Left ventricle myocardium inferior (tissue), 1 donor: Measurements from ENCODE around the gene ARL14. TPM values are rescaled to one million over a fixed set of nuclear protein-coding genes. Genes with fewer than 3 reads are reported as not detected.

ENCODE experiments used
- DNase-seq: peaks from one replicate; pipeline ENCODE4 v3.0.0-alpha.2; 2020
- H3K27ac ChIP-seq: fragments of 200-600 bp; replicated peaks from 2 replicates; pipeline ENCODE4 v1.8.0; 2021
- H3K27me3 ChIP-seq: fragments of 200-600 bp; 2 replicates; pipeline ENCODE4 v1.8.0; 2021; ENCODE audit warnings: low read depth
- H3K36me3 ChIP-seq: fragments of 200-600 bp; 2 replicates; pipeline ENCODE4 v1.8.0; 2021
- H3K4me1 ChIP-seq: fragments of 200-600 bp; 2 replicates; pipeline ENCODE4 v1.8.0; 2021
- H3K4me3 ChIP-seq: fragments of 200-600 bp; 2 replicates; pipeline ENCODE4 v1.8.0; 2021; ENCODE audit warnings: mild to moderate bottlenecking, moderate library complexity
- H3K9me3 ChIP-seq: fragments of 200-600 bp; replicated peaks from 2 replicates; pipeline ENCODE4 v1.8.0; 2021
- intact Hi-C: fragments of 100-400 bp; cut with micrococcal nuclease; formaldehyde crosslinking; loops from one replicate; pipeline ENCODE4 v1.11.0; 2022
- total RNA-seq: library from RNA; stranded (reverse); fragmentation: NEBNext Ultra II Directional; extraction: Animal tissue kit (Norgen Biotek cat#: 25700); gene quantifications from one replicate; pipeline ENCODE4 v1.2.1, GENCODE V29; 2021
- TF ChIP-seq, protein P1 (sequence below): fragments of 200-600 bp; IDR thresholded peaks from 2 replicates; pipeline ENCODE4 v1.8.0; 2021; ENCODE audit warnings: antibody characterized with exemption, mild to moderate bottlenecking, borderline replicate concordance
- donor health status: DM: no; HTN: yes; CAD: no; lungs with severe emphysema.

ARL14 gene
- total RNA-seq, 1 donor from 2014 or later: not detected

DNA sequence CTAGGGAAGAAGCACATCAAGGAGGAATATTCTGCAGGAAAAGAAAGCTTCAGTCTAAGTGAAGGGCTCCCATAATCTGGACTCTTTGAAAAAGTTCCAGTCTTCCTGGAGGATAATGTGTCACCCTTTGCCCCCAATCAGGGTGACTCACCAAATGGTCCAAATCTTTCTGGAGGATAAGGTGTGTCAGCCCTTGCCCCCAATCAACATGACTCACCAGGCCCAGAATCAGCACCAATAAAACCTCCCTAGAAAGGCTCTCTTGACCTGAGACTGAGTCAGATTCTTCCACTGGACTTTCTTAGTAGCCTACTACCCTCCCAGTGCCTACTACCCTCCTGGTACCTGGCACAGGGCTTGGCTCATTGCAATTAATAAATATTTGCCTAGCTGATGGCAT, 9.5 kb upstream of the ARL14 start:
- intact Hi-C loops: no loop called here
- Histone ChIP-seq H3K27ac (no peak overlapping the region), H3K4me3 (no peak overlapping the region), H3K27me3 (no peaks in the 10 kb centered on the region), H3K36me3 (no peaks in the 10 kb centered on the region), H3K4me1 (no peaks in the 10 kb centered on the region), H3K9me3 (no peaks in the 10 kb centered on the region)
- TF ChIP-seq, protein P1, sequence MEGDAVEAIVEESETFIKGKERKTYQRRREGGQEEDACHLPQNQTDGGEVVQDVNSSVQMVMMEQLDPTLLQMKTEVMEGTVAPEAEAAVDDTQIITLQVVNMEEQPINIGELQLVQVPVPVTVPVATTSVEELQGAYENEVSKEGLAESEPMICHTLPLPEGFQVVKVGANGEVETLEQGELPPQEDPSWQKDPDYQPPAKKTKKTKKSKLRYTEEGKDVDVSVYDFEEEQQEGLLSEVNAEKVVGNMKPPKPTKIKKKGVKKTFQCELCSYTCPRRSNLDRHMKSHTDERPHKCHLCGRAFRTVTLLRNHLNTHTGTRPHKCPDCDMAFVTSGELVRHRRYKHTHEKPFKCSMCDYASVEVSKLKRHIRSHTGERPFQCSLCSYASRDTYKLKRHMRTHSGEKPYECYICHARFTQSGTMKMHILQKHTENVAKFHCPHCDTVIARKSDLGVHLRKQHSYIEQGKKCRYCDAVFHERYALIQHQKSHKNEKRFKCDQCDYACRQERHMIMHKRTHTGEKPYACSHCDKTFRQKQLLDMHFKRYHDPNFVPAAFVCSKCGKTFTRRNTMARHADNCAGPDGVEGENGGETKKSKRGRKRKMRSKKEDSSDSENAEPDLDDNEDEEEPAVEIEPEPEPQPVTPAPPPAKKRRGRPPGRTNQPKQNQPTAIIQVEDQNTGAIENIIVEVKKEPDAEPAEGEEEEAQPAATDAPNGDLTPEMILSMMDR: no peak
- no peak for DNase-seq

DNA sequence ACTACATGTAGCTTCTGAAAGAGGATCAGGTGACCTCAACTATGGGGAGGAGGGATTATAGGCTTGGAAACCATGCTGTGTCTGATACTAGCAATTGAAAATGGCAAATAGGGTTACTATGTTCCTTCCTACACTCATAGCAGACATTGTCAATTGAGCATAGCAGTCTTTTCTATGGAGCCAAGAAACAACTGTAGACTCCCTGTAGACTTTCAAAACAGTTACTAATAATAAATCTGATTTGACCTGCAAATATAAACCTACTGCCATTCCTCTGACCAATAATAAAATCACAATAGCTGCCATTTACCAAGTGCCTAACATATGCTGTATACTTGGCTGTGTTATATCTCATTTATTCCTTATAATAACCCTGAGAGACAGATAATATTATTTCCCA, 8.5 kb upstream of the ARL14 start:
- Histone ChIP-seq H3K9me3 (no peaks in the 10 kb centered on the region), H3K27ac (no peak overlapping the region), H3K4me3 (no peak overlapping the region), H3K36me3 (no peaks in the 10 kb centered on the region), H3K27me3 (no peaks in the 10 kb centered on the region), H3K4me1 (no peaks in the 10 kb centered on the region)
- no peak for DNase-seq
- intact Hi-C loops: no loop called here
- TF ChIP-seq, protein P1: no peak

DNA sequence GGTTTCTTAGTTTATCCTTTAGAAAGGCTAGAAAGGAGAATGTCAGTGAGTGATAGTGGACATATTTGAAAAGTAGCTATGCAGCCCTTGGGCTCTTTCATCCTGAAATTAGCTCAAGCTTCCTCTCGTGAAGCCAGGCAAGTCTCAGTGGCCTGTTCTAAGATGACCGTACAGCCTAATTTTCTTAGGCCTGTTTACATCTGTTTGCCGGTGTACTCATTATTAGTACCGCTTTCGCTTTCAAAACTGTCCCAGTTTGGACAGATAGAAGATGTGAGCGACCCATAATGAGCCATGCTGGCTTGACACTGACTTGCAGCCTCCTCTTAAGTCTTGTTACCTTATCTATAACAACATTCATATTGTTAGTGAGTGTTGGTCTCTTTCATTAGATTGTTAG, 5.7 kb upstream of the ARL14 start:
- TF ChIP-seq, protein P1: no peak
- H3K36me3 ChIP-seq: no peaks in the 10 kb centered on the region
- H3K4me3 ChIP-seq: no peak overlapping the region
- no peaks in the 10 kb centered on the region for H3K9me3 ChIP-seq
- no peak overlapping the region for H3K27ac ChIP-seq
- intact Hi-C loops: no loop called here
- no peak for DNase-seq
- H3K27me3 ChIP-seq: no peaks in the 10 kb centered on the region
- H3K4me1 ChIP-seq: no peaks in the 10 kb centered on the region

DNA sequence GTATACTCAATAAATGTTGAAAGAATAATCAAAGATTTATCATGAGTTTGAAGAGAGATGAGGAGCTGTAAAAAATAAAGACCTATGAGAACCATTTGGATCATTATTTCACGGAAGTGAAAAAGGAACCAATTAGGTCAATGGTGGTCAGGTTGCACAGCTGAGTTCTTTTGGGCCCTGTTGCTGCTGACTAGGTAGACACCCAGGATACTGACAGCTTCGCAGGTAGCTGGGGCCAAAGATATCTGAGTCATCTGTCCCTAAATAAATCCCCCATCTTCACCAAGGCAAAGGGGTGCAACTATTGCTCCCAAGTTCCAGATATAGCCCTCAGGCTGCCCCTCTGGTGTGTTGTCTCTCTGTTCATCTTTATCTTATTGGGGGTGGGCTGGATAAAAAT, 5.0 kb upstream of the ARL14 start:
- Histone ChIP-seq H3K9me3 (no peaks in the 10 kb centered on the region), H3K36me3 (no peaks in the 10 kb centered on the region), H3K27me3 (no peaks in the 10 kb centered on the region), H3K27ac (no peak overlapping the region), H3K4me1 (no peaks in the 10 kb centered on the region), H3K4me3 (no peak overlapping the region)
- TF ChIP-seq, protein P1: no peak
- intact Hi-C loops: no loop called here
- DNase-seq: no peak

DNA sequence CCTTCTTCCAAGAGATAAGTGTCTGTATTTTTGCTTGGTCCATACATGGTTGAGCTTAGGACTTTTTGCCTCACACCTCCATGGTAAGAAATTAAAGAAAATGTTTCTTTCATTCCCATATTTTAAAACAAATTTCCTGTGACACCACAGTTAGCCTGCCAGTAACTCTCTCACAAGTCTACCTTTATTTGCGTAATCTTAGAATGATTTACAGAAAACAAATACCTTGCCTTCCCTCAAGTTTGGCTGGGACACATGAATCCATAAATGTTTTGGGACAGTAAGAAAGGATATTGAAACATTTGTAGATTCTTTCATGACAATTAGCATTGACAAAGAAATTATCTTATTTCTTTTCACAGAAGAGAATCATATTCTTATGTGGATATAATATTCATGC, 3.8 kb upstream of the ARL14 start:
- Histone ChIP-seq H3K4me3 (no peak overlapping the region), H3K27me3 (no peaks in the 10 kb centered on the region), H3K36me3 (no peaks in the 10 kb centered on the region), H3K4me1 (no peaks in the 10 kb centered on the region), H3K27ac (no peak overlapping the region), H3K9me3 (no peaks in the 10 kb centered on the region)
- TF ChIP-seq, protein P1: no peak
- DNase-seq: no peak
- intact Hi-C loops: no loop called here
